Subcutaneous abdominal adipose tissue (tissue), 5 donors: ENCODE data around the gene PDE6H.

Source experiments
- H3K27ac ChIP-seq: one replicate; pipeline ENCODE4 v1.7.0; 2013; ENCODE audit warnings: low read depth, mild to moderate bottlenecking, inconsistent platforms, low read length, moderate library complexity
- H3K27me3 ChIP-seq, 5 donors: one replicate each; pipeline ENCODE4 v1.7.0; 2013; ENCODE audit warnings: low read length in 5 of 5, inconsistent platforms in 1 of 5; ENCODE audit not compliant: control insufficient read depth in 5 of 5, insufficient read depth in 4 of 5
- H3K36me3 ChIP-seq, 5 donors: one replicate each; pipeline ENCODE4 v1.7.0; 2013; ENCODE audit warnings: low read length in 5 of 5; ENCODE audit not compliant: control insufficient read depth in 5 of 5, insufficient read depth in 5 of 5
- H3K4me1 ChIP-seq, 5 donors: one replicate each; pipeline ENCODE4 v1.7.0; 2013; ENCODE audit warnings: low read length in 5 of 5, mild to moderate bottlenecking in 3 of 5, moderate library complexity in 1 of 5; ENCODE audit not compliant: control insufficient read depth in 5 of 5, insufficient read depth in 5 of 5
- H3K4me3 ChIP-seq, 5 donors: one replicate each; pipeline ENCODE4 v1.7.0; 2013; ENCODE audit warnings: low read length in 5 of 5, low read depth in 1 of 5
- H3K9ac ChIP-seq, 5 donors: one replicate each; pipeline ENCODE4 v1.7.0; 2013; ENCODE audit warnings: low read length in 5 of 5, mild to moderate bottlenecking in 4 of 5, moderate library complexity in 3 of 5
- H3K9me3 ChIP-seq, 5 donors: one replicate each; pipeline ENCODE4 v1.7.0; 2013; ENCODE audit warnings: low read length in 5 of 5; ENCODE audit not compliant: control insufficient read depth in 5 of 5
- donor health status: healthy.
- donor health status: healthy.
- donor health status: healthy.
- donor health status: healthy.
- donor health status: healthy.

PDE6H gene

GRCh38 chr12:14950421-14950820 is 22.4 kb upstream of the PDE6H start:
- Histone ChIP-seq H3K9me3 (no peaks in the 10 kb centered on the region), H3K4me1 (peaks cover 0 to 54% (median 24%) of the 10 kb centered on the region in 5 donors), H3K27me3 (no peaks in the 10 kb centered on the region), H3K27ac (no peak overlapping the region), H3K9ac (no peak overlapping the region), H3K36me3 (peaks cover under 1 to 34% (median 29%) of the 10 kb centered on the region in 5 donors), H3K4me3 (no peak overlapping the region)

GRCh38 chr12:14950982-14951746 is 21.7 kb upstream of the PDE6H start:
- Histone ChIP-seq H3K9me3 (no peaks in the 10 kb centered on the region), H3K4me3 (no peak overlapping the region), H3K27ac (peak overlapping the region; percentile 76), H3K27me3 (no peaks in the 10 kb centered on the region), H3K4me1 (peaks cover 0 to 58% (median 24%) of the 10 kb centered on the region in 5 donors), H3K36me3 (peaks cover 0 to 32% (median 23%) of the 10 kb centered on the region in 5 donors), H3K9ac (no peak overlapping the region)

- peaks cover 0 to 26% (median 18%) of the 10 kb centered on the region in 5 donors for H3K36me3 ChIP-seq
- peak overlapping the region; percentile 76 for H3K27ac ChIP-seq
- H3K4me1 ChIP-seq, result peaks cover 3 to 65% (median 26%) of the 10 kb centered on the region in 5 donors
- H3K4me3 ChIP-seq, result no peak overlapping the region
- no peaks in the 10 kb centered on the region for H3K27me3 ChIP-seq
- H3K9me3 ChIP-seq, result no peaks in the 10 kb centered on the region
- no peak overlapping the region for H3K9ac ChIP-seq
Measured at GRCh38 chr12:14951851-14952250, 21.0 kb upstream of the PDE6H start.

- Histone ChIP-seq H3K4me3 (no peak overlapping the region), H3K27ac (peak overlapping the region; percentile 33), H3K9ac (peak overlapping the region in 1 of 5 donors; percentile 4)
Measured at GRCh38 chr12:14952299-14952921, 20.4 kb upstream of the PDE6H start.

GRCh38 chr12:14953752-14954151 is 19.1 kb upstream of the PDE6H start:
- H3K9me3 ChIP-seq, result no peaks in the 10 kb centered on the region
- H3K36me3 ChIP-seq, result peaks cover 0 to 14% (median 6%) of the 10 kb centered on the region in 5 donors
- peak overlapping the region; percentile 33 for H3K27ac ChIP-seq
- H3K27me3 ChIP-seq, result no peaks in the 10 kb centered on the region
- peaks cover 5 to 79% (median 31%) of the 10 kb centered on the region in 5 donors for H3K4me1 ChIP-seq
- no peak overlapping the region for H3K9ac ChIP-seq
- no peak overlapping the region for H3K4me3 ChIP-seq

More at GRCh38 chr12:14952299-14952921, 20.4 kb upstream of the PDE6H start:
- peaks cover 5 to 71% (median 30%) of the 10 kb centered on the region in 5 donors for H3K4me1 ChIP-seq
- H3K27me3 ChIP-seq, result no peaks in the 10 kb centered on the region
- no peaks in the 10 kb centered on the region for H3K9me3 ChIP-seq
- H3K36me3 ChIP-seq, result peaks cover 0 to 22% (median 12%) of the 10 kb centered on the region in 5 donors

- Histone ChIP-seq H3K4me1 (peaks cover 5 to 79% (median 26%) of the 10 kb centered on the region in 5 donors), H3K9me3 (no peaks in the 10 kb centered on the region), H3K27ac (no peak overlapping the region), H3K27me3 (no peaks in the 10 kb centered on the region), H3K36me3 (peaks cover 0 to 11% (median 6%) of the 10 kb centered on the region in 5 donors), H3K9ac (no peak overlapping the region), H3K4me3 (no peak overlapping the region)
Measured at GRCh38 chr12:14954269-14954668, 18.6 kb upstream of the PDE6H start.

- no peaks in the 10 kb centered on the region for H3K9me3 ChIP-seq
- H3K4me3 ChIP-seq, result peak overlapping the region in 1 of 5 donors; percentile 13
- H3K27ac ChIP-seq, result peak overlapping the region; percentile 18
- H3K27me3 ChIP-seq, result peaks cover 0 to 2% (median 0%) of the 10 kb centered on the region in 5 donors
- peaks cover 5 to 77% (median 32%) of the 10 kb centered on the region in 5 donors for H3K4me1 ChIP-seq
- H3K9ac ChIP-seq, result peak overlapping the region in 2 of 5 donors; percentile 6 to 16
- H3K36me3 ChIP-seq, result no peaks in the 10 kb centered on the region
Measured at GRCh38 chr12:14956024-14956891, 16.6 kb upstream of the PDE6H start.

- peak overlapping the region; percentile 18 for H3K27ac ChIP-seq
- peaks cover 5 to 75% (median 35%) of the 10 kb centered on the region in 5 donors for H3K4me1 ChIP-seq
- peaks cover 0 to 2% (median 0%) of the 10 kb centered on the region in 5 donors for H3K27me3 ChIP-seq
- no peak overlapping the region for H3K4me3 ChIP-seq
- H3K9ac ChIP-seq, result peak overlapping the region in 1 of 5 donors; percentile 6
- H3K36me3 ChIP-seq, result no peaks in the 10 kb centered on the region
- H3K9me3 ChIP-seq, result no peaks in the 10 kb centered on the region
Measured at GRCh38 chr12:14956905-14957304, 15.9 kb upstream of the PDE6H start.

GRCh38 chr12:14957551-14958168 is 15.2 kb upstream of the PDE6H start:
- Histone ChIP-seq H3K36me3 (no peaks in the 10 kb centered on the region), H3K27ac (peak overlapping the region; percentile 18), H3K4me3 (peak overlapping the region in 2 of 5 donors; percentile 11 to 24), H3K9ac (peak overlapping the region in 3 of 5 donors; percentile 4 to 44 (median 15)), H3K4me1 (peaks cover 5 to 72% (median 35%) of the 10 kb centered on the region in 5 donors), H3K27me3 (peaks cover 0 to 2% (median 0%) of the 10 kb centered on the region in 5 donors), H3K9me3 (no peaks in the 10 kb centered on the region)
